NOMO-1 treated with dmso at 0.1 percent for 144 hours (cell line): ENCODE data around the gene ASPA.

Experiments
- DNase-seq: peaks from one replicate; lab custom pipeline; 2025; ENCODE audit not compliant: unreplicated experiment; lab: John Stamatoyannopoulos, UW

ASPA gene

DNA sequence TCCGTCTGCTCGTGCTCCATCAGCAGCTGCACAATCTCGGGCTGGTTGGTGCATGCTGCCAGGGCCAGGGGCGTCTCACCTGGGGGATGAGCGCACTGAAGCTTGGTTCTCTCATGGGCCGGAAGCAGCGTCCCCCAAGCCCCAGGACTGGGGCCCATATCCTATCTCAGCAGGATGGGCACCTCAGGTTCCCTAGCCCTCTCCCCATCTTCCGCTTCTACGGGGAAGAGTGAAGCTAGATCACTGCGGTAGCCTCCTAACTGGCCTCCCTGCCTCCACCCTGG, 57.0 kb downstream of the ASPA start:
- no peak for DNase-seq

DNA sequence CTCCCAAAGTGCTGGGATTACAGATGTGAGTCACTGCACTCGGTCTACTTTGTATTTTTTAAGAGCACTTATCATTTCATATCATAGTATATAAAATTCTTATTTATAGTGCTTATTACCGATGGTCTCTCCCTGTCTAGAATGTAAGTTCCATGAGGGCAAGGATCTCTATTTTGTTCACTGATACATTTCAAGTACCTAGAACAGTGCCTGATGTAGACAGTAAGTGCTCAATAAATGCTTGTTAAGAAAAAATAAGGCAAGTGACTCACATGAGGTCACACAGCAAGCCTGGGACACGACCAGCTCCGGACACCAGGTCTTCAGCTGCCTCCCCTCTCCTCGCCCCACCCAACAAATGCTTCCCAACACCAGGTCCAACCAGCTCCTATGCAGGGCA, 58.0 kb downstream of the ASPA start:
- DNase-seq: no peak

DNA sequence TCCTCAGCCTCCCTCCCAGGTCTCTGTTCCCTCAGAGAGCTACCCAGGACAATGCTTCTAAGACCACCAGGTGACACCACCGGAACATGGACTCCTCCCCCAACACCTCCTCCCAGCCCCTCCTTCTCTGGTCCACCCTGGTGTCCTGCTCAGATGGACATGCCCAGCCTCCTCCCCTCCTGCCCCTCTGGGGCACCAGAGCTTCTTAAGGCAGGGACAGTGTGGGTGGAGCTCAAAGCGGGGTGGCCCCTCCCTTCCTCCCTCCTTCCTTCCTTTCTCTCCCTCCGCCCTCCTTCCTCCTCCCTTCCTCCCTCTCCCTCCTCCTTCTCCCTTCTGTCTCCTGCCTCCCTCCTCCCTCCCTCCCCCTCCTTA, 59.1 kb downstream of the ASPA start:
- no peak for DNase-seq

DNA sequence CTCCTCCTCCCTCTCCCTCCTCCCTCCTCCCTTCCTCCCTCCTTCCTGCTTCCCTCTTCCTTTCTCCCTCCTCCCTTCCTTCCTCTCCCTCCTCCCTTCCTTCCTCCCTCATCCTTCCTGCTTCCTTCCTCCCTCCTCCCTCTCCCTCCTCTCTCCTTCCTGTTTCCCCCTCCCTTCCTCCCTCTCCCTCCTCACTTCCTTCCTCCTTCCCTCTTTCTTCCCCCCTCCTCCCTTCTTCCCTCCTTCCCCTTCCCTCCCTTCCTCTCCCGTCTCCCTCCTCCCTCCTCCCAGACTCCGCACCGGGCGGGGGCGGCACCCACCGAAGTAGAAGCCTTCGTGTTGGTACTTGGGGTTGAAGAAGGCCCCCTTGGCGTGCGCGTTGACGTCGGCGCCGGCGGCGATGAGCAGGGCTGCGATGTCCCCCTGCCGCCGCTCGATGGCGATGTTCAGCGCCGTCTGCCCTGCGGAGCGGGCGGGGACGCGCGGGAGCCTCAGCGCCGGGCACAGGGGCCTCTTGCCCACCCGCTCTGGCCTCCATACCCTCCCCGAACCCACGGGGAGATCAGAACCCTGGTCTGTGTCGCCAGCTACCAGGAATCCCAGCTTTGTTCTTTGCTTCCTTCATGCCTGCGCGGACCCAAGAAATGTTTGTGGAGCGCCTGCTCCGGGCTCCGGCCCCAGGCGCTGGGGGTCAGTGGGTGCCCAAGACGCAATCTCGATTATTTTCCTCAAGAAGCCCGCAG, 59.6 kb downstream of the ASPA start:
- DNase-seq: peak; percentile 7

DNA sequence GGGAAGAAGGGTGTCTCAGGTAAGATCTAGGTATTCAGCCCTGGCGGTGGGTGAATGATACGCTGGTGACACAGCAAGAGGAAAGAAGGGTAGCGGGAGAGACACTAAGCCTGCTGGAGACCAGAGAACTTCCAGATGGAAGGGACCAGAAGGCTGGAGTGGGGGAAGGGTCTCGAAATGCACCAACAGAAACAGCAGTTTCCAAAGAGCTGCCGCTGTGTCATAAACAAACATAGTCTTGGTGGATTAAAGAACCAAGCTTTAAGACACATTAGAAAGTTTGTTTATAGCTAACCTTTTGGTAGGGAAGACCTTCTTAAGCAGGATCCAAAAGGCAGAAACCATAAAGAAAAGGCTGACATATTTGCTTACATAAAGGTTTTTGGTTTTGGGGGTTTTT, 60.9 kb downstream of the ASPA start:
- no peak for DNase-seq

DNA sequence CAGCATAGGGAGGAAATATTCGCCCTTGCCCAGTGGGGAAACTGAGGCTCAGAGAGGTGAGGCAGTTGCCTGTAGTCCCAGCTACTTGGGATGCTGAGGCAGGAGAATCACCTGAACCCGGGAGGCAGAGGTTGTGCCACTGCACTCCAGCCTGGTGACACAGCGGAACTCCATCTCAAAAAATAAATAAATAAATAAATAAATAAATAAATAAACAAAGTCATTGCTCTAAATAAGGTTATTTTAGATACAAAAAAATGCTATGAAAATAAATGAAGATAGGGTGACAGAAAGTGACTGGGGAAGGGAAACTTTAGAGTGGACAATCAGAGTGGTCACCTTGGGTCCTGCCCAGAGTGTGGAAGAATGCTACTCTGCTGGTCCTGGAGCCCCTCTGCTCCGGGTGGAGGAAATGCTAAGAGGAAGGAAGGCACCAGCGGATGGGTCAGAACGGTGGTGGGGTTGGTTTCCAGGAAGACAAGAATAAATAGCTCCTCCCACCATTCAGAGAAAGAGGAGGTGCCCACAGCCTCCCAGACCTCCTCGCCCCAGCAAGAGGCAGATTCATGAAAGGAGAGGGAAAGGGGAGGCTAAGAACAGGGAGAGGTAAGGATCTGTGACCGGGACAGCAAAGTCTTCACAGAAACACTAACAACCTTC, 64.2 kb downstream of the ASPA start:
- no peak for DNase-seq

DNA sequence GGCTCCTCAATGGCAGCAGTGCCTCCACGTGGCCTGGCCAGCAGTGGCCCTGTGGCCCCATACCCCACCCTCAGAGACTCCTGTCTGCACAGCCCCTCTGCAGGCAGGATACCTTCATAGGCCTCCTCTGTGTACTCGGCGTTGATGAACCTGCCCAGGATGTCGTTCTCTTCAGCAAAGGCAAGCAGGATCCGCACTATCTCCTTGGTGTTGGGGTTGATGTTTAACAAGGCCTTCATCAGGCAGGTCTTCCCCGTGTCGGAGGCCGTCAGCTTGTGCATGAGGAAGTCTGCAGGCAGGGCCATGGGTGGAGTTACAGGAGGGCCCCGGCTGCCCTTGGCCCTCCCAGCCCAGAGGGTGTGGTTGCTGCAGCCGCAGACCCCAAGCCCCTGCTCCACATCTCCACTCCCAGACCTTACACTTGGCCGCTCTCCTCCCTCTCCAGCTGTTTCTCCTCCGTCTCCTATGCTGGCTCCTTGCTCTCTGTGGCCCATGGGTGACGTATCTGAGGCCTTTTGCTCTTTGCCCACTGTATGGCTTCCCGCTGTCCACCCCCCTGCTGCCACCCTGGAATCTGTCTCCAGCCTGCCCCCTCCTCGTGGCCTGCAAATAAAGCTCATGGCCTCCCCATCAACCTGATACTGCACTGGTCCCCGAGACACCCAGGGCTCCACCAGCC, 66.8 kb downstream of the ASPA start:
- no peak for DNase-seq

DNA sequence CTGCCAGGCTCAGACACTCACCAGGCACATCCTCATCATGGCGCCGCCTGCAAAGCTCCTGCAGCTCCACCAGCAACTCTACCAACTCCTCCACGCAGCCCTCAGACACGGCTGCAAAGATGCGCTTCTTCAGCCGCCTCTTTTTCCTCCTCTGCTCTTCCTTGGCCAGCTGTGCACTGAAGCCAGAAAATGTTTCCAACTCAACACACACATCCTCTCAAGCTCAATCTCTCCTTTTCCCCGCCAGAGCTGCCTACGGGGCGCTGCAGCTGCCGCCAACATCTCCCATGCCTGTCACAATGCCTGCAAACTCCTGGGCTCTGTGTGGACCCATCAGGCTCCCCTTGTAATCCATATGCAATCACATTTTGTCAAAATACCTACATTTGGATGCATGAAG, 67.7 kb downstream of the ASPA start:
- no peak for DNase-seq

DNA sequence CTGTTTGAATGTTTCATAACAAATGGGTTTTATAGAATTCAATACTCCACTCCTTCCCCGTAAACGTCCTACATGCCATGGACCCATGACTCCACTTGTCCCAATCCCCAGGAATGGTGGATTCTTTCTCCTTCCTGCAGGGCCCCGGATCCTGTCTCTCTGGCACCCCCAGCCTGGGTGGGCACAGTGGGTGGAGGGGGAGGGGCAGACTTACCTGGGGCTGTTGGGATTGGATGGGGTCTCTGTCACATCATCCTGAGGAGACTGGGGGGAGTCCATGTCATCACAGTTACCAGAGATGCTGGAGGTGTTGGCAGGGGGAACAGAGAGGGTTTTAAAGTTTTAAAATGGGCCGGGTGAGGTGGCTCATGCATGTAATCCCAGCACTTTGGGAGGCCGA, 68.6 kb downstream of the ASPA start:
- DNase-seq: no peak

DNA sequence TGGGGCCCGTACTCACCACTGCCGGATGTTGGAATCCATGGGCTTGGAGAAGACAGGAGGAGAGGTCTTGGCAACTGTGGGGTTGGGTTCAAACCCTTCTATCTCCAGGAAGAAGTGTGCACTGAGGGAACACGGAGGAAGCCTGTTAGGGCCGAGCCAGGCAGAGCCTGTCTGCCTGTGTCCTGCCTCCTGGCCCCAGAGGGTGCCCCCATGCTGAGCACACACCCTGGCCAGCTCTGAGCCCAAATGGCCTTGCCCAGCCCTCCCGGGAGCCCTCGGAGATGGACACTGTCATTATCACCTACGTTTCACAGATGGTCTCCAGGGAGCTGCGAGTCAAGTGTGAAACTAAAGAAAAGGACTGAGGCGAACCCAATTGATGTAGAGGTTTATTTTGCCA, 69.4 kb downstream of the ASPA start:
- no peak for DNase-seq

DNA sequence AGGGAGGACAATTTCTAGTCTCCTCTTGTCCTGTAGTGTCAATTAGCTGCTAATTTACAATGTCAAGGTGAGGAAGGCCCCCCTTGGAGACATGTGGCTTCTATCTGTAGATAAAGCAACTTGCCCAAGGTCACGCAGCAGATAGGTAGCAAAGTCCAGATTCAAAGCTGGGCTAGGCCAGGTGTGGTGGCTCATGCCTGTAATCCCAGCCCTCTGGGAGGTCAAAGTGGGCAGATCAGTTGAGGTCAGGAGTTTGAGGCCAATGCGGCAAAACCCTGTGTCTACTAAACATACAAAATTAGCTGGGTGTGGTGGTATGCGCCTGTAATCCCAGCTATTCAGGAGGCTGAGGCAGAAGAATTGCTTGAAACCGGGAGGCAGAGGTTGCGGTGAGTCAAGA, 70.7 kb downstream of the ASPA start:
- DNase-seq: no peak

DNA sequence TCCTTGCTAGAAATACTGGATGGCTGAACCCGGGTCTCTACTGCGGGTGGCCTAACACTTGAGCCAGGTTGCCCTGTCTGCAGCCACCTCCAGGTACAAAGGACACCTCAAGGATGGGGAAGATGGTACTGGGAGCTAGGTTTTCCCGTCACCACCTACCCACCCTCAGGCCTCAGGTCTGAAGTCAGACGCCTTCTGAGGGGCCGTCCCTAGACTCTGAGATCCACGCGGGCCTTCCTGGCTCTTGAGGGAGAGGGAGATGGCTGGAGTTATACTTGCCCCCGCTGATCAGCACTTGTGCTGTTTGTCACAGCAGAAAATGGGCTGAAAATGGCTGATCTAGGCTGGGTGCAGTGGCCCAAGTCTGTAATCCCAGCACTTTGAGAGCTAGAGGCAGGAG, 71.2 kb downstream of the ASPA start:
- no peak for DNase-seq

DNA sequence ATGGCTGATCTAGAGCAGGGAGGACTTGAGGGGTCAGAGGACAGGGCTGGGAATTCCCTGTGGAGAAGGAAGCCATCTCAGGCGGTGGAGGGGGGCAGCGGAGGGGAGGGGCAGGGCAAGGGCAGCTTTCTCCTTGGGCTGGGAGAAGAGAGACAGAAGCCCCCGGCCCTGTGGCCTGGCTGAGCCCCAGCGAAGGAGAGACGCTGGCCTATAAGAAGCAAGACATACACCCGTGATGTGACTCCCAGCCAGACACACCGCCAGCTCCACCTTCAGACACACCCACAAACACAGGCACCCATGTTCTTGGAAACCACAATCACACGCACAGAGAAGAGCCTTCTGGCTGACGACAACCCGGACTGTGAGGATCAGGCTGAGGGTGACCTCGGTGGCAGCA, 71.8 kb downstream of the ASPA start:
- no peak for DNase-seq

DNA sequence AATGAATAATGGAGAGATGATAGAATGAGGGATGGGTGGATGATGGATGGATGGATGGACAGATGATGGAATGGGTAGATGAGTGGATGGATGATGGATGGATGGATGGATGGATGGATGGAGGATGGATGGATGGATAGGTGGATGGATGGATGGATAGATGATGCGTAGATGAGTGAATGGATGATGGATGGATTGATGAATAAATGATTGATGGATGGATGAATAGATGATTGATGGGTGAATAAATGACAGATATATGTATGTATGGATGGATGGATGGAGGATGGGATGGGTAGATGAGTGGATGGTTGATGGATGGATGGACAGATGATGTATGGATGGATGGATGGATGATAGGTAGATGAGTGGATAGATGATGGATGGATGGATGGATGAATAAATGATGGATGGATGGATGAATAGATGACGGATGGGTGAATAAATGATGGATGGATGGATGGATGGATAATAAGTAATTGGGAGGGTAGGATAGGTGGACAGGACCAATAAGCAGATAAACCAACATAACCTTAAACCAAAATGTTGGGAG, 73.9 kb downstream of the ASPA start:
- no peak for DNase-seq

DNA sequence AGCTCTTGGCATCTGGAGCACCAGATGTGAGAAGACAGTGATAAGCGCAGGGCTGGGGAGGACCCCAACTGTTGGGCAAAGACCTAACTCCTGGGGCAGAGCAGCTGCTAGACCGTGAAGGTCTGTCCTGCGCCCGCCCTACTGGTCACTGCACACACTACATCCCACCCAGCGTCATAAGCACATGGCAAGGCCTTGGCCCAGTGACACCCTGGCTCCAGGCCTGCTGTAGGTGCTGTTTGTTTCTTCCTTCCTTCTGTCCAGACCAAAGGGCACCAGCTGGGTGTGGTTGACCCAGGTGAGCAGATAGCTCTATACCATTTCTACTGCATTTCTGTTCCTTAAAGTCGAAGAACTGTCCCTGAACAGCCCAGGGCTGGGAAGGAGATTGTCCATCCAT, 75.4 kb downstream of the ASPA start:
- DNase-seq: no peak

DNA sequence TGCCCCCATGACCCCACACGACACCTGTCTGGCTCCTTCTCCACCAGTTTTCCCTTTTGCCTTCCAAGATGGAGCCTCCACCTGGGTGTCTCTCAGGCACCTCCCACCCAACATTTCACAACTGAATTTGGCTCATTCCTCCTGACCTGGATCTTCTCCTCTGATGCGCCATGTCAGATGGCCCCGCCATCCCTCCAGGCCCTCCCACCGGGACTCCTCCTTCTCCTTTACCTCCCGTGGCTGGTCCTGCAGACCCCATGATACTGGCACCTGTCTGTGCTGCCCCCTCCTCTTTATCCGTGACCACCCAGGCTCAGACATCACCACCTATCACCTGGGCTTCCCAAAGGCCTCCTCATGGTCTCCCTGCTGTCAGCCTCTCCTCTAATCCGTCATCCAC, 77.1 kb downstream of the ASPA start:
- DNase-seq: no peak
